Gastrocnemius medialis (tissue), 4 donors: ENCODE data around the gene GALNT14. TPM values are rescaled to one million over a fixed set of nuclear protein-coding genes. Genes with fewer than 3 reads are reported as not detected.

Source experiments
- ATAC-seq, 2 donors: fragments of 150-250 bp; one replicate each; pipeline ENCODE4 v1.9.1; 2016
- DNase-seq, 2 donors: peaks; one replicate each; pipeline ENCODE4 v3.0.0-alpha.2; 2019
- H3K27ac ChIP-seq, 4 donors: fragments of 200-600 bp; sonication (generic); 1 replicate in 1 of 4; 2 replicates in 3 of 4; pipeline ENCODE4 v1.5.1; 2016 to 2018; ENCODE audit warnings: mild to moderate bottlenecking in 2 of 4, moderate library complexity in 1 of 4
- H3K27me3 ChIP-seq, 3 donors: fragments of 200-600 bp; sonication (generic) in 2 of 3; 1 replicate in 1 of 3; 2 replicates in 2 of 3; pipeline versions ENCODE4 v1.5.1 to v1.6.0; 2016 to 2019; ENCODE audit warnings: mild to moderate bottlenecking in 1 of 3, moderate library complexity in 1 of 3
- H3K36me3 ChIP-seq, 2 donors: fragments of 200-600 bp; sonication (generic) in 1 of 2; one replicate each; pipeline ENCODE4 v1.5.1; 2017 to 2018
- H3K4me1 ChIP-seq, 2 donors: fragments of 200-600 bp; sonication (generic) in 1 of 2; one replicate each; pipeline ENCODE4 v1.5.1; 2016 to 2017; ENCODE audit warnings: mild to moderate bottlenecking in 2 of 2
- H3K4me3 ChIP-seq, 4 donors: fragments of 200-600 bp; sonication (generic) in 3 of 4; 1 replicate in 1 of 4; 2 replicates in 3 of 4; pipeline ENCODE4 v1.5.1; 2016 to 2019; ENCODE audit warnings: mild to moderate bottlenecking in 2 of 4
- H3K9me3 ChIP-seq, 3 donors: fragments of 200-600 bp; sonication (generic) in 2 of 3; 1 replicate in 1 of 3; 2 replicates in 2 of 3; pipeline ENCODE4 v1.5.1; 2016 to 2019
- POLR2A ChIP-seq, 2 donors: fragments of 450-650 bp; IDR thresholded peaks; one replicate each; pipeline ENCODE4 v1.6.1; 2017; ENCODE audit warnings: antibody characterized with exemption in 2 of 2, mild to moderate bottlenecking in 2 of 2, moderate library complexity in 2 of 2
- in situ Hi-C, 4 donors: fragments of 200-750 bp; cut with MboI; loops; one replicate each; pipeline versions ENCODE4 v1.15.0 to v1.8.0; 2017; ENCODE audit warnings: low sequenced_read_pairs in 4 of 4
- intact Hi-C: fragments of 100-400 bp; cut with DNase I; formaldehyde crosslinking; loops from one replicate; pipeline ENCODE4 v1.15.1; 2023; ENCODE audit warnings: low total_unique reads
- total RNA-seq, 4 donors: library from RNA; depleted of rRNA; stranded (reverse); fragments of >200 nt; gene quantifications; one replicate each; pipeline versions ENCODE4 v1.1.0 to v1.2.3, GENCODE V29; 2016
- TF ChIP-seq, protein P1 (sequence below), 5 experiments: fragments of 450-650 bp in 3 of 5; fragments of 200-600 bp in 2 of 5; sonication (generic) in 2 of 5; IDR thresholded peaks in 4 of 5; conservative IDR thresholded peaks in 1 of 5; 1 replicate in 4 of 5; 2 replicates in 1 of 5; pipeline ENCODE4 v1.5.1; 2016 to 2019; ENCODE audit warnings: antibody characterized with exemption in 5 of 5, mild to moderate bottlenecking in 3 of 5, moderate library complexity in 3 of 5

The GALNT14 gene
- total RNA-seq, 4 donors from 2014 or later: 0.16 TPM; not detected in 3

DNA sequence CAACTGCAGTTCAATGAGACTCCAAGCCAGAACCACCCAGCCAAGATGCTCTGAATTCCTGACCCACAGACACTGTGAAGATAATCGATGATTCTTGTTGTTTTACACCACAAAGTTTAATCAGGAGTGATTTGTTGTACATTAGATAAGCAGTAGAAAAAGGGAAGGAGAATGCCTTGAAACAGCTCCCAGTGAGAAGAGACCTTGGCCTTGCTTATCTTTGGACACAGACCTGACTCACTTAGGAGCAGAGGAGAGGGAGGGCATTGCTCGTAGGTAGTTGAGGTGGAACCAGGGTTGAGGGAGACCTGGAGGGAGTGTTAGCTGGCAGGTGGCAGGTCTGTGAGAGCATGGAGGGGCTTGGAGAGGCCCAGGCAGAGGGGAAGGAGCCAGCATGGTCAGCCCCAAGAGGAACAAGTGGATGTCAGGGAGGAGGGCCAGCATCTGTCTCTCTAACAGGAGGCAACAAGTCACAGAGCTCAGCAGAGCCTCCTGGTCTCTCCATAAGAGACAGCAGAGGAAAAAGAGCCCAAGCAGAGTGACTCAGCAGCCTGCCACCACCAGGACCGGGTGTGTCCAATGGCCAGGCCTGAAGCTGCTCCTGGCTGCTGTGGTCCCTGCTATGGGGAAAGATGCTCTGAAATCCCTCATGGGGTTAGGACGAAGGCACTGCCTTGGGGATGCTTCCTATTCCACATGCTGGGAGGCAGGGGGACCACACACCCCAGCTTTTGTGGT, 169.4 kb downstream of the GALNT14 start:
- DNase-seq: no peak
- no peak for ATAC-seq
- no peak overlapping the region for H3K27ac ChIP-seq
- in situ Hi-C loops: no loop called here
- TF ChIP-seq POLR2A (IDR thresholded peaks at IDR 0.05): no peak
- TF ChIP-seq, protein P1, sequence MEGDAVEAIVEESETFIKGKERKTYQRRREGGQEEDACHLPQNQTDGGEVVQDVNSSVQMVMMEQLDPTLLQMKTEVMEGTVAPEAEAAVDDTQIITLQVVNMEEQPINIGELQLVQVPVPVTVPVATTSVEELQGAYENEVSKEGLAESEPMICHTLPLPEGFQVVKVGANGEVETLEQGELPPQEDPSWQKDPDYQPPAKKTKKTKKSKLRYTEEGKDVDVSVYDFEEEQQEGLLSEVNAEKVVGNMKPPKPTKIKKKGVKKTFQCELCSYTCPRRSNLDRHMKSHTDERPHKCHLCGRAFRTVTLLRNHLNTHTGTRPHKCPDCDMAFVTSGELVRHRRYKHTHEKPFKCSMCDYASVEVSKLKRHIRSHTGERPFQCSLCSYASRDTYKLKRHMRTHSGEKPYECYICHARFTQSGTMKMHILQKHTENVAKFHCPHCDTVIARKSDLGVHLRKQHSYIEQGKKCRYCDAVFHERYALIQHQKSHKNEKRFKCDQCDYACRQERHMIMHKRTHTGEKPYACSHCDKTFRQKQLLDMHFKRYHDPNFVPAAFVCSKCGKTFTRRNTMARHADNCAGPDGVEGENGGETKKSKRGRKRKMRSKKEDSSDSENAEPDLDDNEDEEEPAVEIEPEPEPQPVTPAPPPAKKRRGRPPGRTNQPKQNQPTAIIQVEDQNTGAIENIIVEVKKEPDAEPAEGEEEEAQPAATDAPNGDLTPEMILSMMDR (IDR thresholded peaks at IDR 0.05 in 4 of 5, conservative IDR thresholded peaks at IDR 0.05 in 1 of 5): no peak
- no peaks in the 10 kb centered on the region for H3K36me3 ChIP-seq
- no peak overlapping the region for H3K4me3 ChIP-seq
- intact Hi-C loops: no loop called here
- H3K9me3 ChIP-seq: no peaks in the 10 kb centered on the region
- H3K27me3 ChIP-seq: no peaks in the 10 kb centered on the region
- peaks cover 0 to 7% of the 10 kb centered on the region in 2 donors for H3K4me1 ChIP-seq

DNA sequence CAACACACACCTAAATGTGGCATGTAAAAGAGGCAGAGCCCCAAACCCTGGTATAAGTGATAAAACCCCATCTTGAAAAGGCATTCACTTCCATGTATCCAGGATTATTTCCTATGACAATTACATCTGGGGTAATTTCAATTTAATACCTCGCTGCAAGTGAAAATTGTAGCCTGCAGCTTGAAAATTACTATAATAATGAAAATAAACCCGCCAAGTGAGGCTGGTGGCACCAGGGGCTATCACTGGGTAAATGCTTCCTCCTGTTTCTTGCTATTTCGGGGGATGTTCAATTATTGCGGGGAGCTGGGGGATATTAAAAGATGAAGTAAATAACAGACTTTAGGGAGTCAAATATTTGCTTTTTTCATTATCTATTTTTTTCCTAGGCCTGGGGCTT, 171.5 kb downstream of the GALNT14 start:
- ATAC-seq (no peak), DNase-seq (no peak)
- intact Hi-C loops (no loop called here), in situ Hi-C loops (no loop called here)
- TF ChIP-seq POLR2A (IDR thresholded peaks at IDR 0.05): no peak
- TF ChIP-seq, protein P1 (IDR thresholded peaks at IDR 0.05 in 4 of 5, conservative IDR thresholded peaks at IDR 0.05 in 1 of 5): no peak
- Histone ChIP-seq H3K36me3 (no peaks in the 10 kb centered on the region), H3K9me3 (no peaks in the 10 kb centered on the region), H3K4me3 (no peak overlapping the region), H3K27ac (no peak overlapping the region), H3K4me1 (no peaks in the 10 kb centered on the region), H3K27me3 (no peaks in the 10 kb centered on the region)

DNA sequence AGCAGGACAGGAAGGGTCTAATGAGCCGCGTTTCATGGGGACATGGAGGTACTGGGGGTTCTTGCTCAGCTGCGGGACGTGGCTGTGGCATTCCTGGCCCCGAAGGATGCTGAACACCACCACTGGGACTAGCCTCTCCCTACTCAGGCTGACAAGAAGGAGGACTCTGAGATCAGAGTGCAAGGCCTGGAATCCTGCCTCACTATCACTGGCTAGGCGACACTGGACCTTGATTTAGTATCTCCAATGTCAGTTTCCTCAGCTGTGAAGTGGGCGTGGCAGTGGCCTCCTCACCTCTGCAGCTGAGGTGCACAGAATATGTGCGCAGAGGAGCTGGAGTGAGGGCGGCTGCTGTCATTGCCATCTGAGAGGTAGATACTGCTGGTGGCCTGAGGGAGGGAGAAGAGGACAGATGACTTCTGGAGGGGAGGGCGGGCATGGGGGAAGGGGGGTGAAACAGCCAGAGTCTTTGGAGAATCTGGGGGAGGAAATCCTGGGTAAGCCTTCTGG, 173.2 kb downstream of the GALNT14 start:
- ATAC-seq (no peak), DNase-seq (no peak)
- no peaks in the 10 kb centered on the region for H3K9me3 ChIP-seq
- TF ChIP-seq, protein P1 (IDR thresholded peaks at IDR 0.05 in 4 of 5, conservative IDR thresholded peaks at IDR 0.05 in 1 of 5): no peak
- TF ChIP-seq POLR2A (IDR thresholded peaks at IDR 0.05): no peak
- intact Hi-C loops (no loop called here), in situ Hi-C loops (no loop called here)
- H3K27me3 ChIP-seq: no peaks in the 10 kb centered on the region
- no peaks in the 10 kb centered on the region for H3K36me3 ChIP-seq
- H3K4me1 ChIP-seq: no peaks in the 10 kb centered on the region
- H3K27ac ChIP-seq: no peak overlapping the region
- no peak overlapping the region for H3K4me3 ChIP-seq

DNA sequence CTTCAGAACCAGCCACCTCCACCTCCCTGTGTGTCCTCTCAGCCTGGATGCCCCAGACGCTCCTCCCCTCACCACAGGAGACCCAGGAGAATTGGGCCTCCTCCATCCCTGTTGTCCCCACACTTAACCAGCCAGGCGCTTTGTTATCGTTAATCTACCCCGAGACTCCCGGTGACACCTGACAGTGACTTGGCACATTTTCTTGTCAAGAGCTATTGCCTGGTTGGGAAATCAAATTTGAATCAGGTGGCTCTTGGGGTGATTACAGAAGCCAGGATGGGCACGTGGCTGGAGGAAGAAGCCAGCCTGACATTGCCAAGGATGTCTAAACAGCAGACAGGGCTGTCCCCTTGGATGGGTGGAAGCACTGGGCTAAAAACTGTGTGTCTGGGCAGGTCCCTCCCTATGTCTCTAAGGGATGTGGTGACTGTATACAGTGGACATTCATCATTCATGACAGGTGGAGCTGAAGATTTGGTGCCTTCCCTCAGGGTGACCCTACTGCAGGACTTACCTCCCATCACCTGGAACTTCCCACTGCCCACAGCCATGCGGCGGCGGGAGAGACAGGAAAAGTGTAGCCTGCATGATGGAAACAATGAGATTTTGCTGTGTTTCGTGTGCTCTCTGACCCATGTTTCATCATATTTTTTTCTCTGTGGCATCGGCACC, 173.8 kb downstream of the GALNT14 start:
- Histone ChIP-seq H3K4me3 (no peak overlapping the region), H3K27ac (no peak overlapping the region), H3K36me3 (no peaks in the 10 kb centered on the region), H3K4me1 (no peaks in the 10 kb centered on the region), H3K27me3 (no peaks in the 10 kb centered on the region), H3K9me3 (no peaks in the 10 kb centered on the region)
- TF ChIP-seq, protein P1 (IDR thresholded peaks at IDR 0.05 in 4 of 5, conservative IDR thresholded peaks at IDR 0.05 in 1 of 5): no peak
- TF ChIP-seq POLR2A (IDR thresholded peaks at IDR 0.05): no peak
- ATAC-seq (peak in 1 of 2 donors; percentile 26), DNase-seq (no peak)
- intact Hi-C loops (no loop called here), in situ Hi-C loops (no loop called here)
